ENCODE results near the gene MYO1B. TPM values are rescaled to one million over a fixed set of nuclear protein-coding genes. Genes with fewer than 3 reads are reported as not detected.

Gene MYO1B
- total and polyA plus RNA-seq, 12 donors: 8.7 to 32.4 (median 14.4) TPM

DNA sequence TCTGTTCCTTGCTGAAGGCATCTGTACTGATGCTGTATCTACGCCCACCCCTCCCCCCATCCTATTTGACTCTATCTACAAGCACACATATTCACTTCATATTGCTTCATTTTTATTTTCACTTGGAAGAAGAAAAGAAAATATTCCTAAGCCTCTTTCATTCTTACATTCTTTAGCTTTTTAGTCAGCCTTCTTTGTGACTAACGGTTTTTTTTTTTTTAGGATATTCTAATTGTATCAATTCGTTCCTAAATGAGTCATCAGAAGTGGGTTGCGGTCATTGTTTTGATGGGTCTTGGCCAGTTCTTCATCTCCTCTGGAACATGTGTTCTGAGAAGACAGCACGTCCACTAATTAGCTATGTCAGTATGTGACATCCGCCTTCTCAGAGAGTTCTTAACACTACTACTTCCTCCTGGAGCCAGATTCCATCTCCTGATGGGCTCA lies 88.7 kb downstream of the MYO1B start:
- intact Hi-C loops (cut with DNase I): no loop called here
- ATAC-seq (peak in 4 of 8 donors; percentile 55 to 75 (median 68)), DNase-seq (no peak)
- Histone ChIP-seq H3K9me3 (no peaks in the 10 kb centered on the region), H3K4me3 (no peak overlapping the region), H3K27ac (peak overlapping the region in 5 of 10 donors; percentile 2 to 63 (median 22)), H3K4me1 (peaks cover 0 to 47% (median 12%) of the 10 kb centered on the region in 9 donors), H3K27me3 (no peaks in the 10 kb centered on the region), H3K36me3 (peaks cover 0 to 36% (median 7%) of the 10 kb centered on the region in 9 donors)
- TF ChIP-seq, protein P1, sequence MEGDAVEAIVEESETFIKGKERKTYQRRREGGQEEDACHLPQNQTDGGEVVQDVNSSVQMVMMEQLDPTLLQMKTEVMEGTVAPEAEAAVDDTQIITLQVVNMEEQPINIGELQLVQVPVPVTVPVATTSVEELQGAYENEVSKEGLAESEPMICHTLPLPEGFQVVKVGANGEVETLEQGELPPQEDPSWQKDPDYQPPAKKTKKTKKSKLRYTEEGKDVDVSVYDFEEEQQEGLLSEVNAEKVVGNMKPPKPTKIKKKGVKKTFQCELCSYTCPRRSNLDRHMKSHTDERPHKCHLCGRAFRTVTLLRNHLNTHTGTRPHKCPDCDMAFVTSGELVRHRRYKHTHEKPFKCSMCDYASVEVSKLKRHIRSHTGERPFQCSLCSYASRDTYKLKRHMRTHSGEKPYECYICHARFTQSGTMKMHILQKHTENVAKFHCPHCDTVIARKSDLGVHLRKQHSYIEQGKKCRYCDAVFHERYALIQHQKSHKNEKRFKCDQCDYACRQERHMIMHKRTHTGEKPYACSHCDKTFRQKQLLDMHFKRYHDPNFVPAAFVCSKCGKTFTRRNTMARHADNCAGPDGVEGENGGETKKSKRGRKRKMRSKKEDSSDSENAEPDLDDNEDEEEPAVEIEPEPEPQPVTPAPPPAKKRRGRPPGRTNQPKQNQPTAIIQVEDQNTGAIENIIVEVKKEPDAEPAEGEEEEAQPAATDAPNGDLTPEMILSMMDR (IDR thresholded peaks at IDR 0.05): no peak
- WGBS, 2 donors: 67 to 68% methylated on average over 6 of the region's 6 CpGs

DNA sequence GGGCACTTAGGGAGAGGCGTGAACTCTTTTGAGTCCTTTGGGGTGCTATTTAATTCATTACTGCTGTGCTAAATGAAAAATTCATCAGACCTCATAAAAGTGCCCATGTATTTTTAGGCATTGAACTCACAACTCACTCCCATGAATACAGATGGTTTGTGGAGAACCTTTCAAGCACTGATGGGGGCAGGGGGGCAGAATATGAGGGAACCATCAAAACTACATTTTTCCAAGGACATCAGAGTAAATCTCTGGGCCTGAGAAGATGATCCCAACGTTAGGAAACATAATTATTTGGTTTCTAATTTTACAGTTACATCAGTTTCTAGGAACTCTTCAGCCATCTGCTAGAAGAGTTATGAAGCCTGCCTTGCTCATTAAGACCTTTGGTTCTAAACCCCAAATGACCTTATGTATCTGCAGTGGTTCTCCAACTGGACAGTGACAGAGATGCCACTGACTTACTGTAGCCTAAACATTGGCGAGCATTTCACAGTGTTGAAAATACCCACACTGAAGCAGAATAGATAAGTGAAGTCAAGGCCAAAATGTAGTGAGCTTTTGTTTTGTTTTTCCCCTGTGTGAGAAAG lies 90.8 kb downstream of the MYO1B start:
- H3K36me3 ChIP-seq: peaks cover 0 to 22% (median 4%) of the 10 kb centered on the region in 9 donors
- ATAC-seq (peak; percentile 24 to 63 (median 45)), DNase-seq (no peak)
- peak overlapping the region in 3 of 10 donors; percentile 13 to 58 (median 51) for H3K27ac ChIP-seq
- intact Hi-C loops (cut with DNase I): no loop called here
- WGBS, 2 donors: 71 to 78% methylated on average over 3 of the region's 3 CpGs
- H3K27me3 ChIP-seq: no peaks in the 10 kb centered on the region
- H3K4me1 ChIP-seq: peaks cover 0 to 51% (median 12%) of the 10 kb centered on the region in 9 donors
- H3K9me3 ChIP-seq: no peaks in the 10 kb centered on the region
- TF ChIP-seq, protein P1 (IDR thresholded peaks at IDR 0.05): no peak
- no peak overlapping the region for H3K4me3 ChIP-seq

DNA sequence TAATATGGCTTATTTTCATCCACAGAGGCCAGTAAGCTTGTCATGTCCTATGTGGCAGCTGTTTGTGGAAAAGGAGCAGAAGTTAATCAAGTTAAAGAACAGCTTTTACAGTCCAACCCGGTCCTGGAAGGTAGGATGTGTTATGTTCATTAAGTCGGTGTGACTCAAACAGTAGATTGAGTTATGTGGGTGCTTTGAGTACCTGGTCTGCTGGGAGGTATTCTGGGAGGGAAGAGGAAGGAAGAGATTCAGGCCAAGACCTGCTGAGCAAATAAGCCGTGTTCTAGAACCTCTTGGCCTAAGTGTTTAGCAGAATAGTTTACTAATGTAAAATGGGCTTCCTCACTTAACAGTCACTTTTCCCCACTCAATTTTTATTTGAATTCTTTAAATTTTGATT lies 96.2 kb downstream of the MYO1B start:
- ATAC-seq (peak in 1 of 8 donors; percentile 31), DNase-seq (no peak)
- Histone ChIP-seq H3K27ac (peak overlapping the region in 1 of 10 donors; percentile 16), H3K27me3 (no peaks in the 10 kb centered on the region), H3K9me3 (no peaks in the 10 kb centered on the region), H3K36me3 (peaks cover 0 to 24% (median 0%) of the 10 kb centered on the region in 9 donors), H3K4me1 (peaks cover 0 to 63% (median 0%) of the 10 kb centered on the region in 9 donors), H3K4me3 (no peak overlapping the region)
- TF ChIP-seq, protein P1 (IDR thresholded peaks at IDR 0.05): no peak
- 63 to 76% methylated on average over 3 of the region's 3 CpGs for WGBS, 2 donors
- intact Hi-C loops (cut with DNase I): no loop called here

DNA sequence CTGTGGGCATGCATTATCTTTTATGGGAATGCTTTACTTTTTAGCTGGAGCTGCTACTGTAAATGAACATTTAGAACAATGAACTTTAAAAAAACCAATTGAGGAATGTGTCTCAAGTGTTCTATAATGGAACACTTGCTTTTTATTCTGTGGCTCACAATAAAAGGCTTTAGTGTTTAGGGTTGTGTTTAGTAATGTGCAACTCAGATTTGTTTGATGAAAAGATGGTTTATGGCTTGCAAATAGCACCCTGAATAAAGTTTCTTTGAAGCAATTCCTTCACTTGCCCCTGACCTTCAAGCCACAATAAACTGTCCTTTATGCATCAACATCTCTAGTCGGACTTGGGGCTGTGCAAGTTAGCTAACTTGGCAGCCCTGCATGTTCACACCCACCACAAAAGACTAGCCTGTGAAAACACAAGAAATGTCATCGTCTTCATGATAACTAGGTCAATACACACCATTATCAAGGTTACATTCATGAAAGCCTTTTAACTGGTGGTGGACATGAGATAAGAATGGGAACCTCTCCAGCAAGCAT lies 98.7 kb downstream of the MYO1B start:
- ATAC-seq (no peak), DNase-seq (no peak)
- Histone ChIP-seq H3K27me3 (no peaks in the 10 kb centered on the region), H3K4me1 (peaks cover 0 to 54% (median 0%) of the 10 kb centered on the region in 9 donors), H3K9me3 (no peaks in the 10 kb centered on the region), H3K4me3 (no peak overlapping the region), H3K27ac (no peak overlapping the region), H3K36me3 (peaks cover 0 to 40% (median 0%) of the 10 kb centered on the region in 9 donors)
- WGBS, 2 donors: 45 to 54% methylated on average over 2 of the region's 2 CpGs
- TF ChIP-seq, protein P1 (IDR thresholded peaks at IDR 0.05): no peak
- intact Hi-C loops (cut with DNase I): no loop called here
